Measurements from ENCODE around the gene C19orf25.
"Not testable (repeated sequence)": the region's sequence is repeated elsewhere in the genome, so short reads cannot be mapped to it uniquely, and the experiment has no call there.

Gene C19orf25

GRCh38 chr19:1520203-1520780 is 41.3 kb upstream of the C19orf25 start:
- TF ChIP-seq CTCF (IDR thresholded peaks at IDR 0.05; ENCODE audit: control extremely low read depth, extremely low read depth, low read depth, missing control alignments) = no peak
- no peak for DNase-seq (ENCODE audit: extremely low spot score)
- POLR2A ChIA-PET = no interaction called here
- CTCF ChIA-PET = interaction anchor here (0.8 kb wide), 1 partner anchor 152 kb away, joined by 3 read pairs; no protein-coding TSS in a partner anchor

- DNase-seq (ENCODE audit: extremely low spot score); POLR2A ChIA-PET: not testable (repeated sequence)
- CTCF ChIA-PET = interaction anchor here (0.8 kb wide), 1 partner anchor 153 kb away, joined by 3 read pairs; no protein-coding TSS in a partner anchor
Observed at GRCh38 chr19:1519802-1520201, 40.8 kb upstream of the C19orf25 start.

- POLR2A ChIA-PET = no interaction called here
- CTCF ChIA-PET = no interaction called here
- DNase-seq (ENCODE audit: extremely low spot score) = no peak
Observed at GRCh38 chr19:1518471-1518870, 39.5 kb upstream of the C19orf25 start.

GRCh38 chr19:1516395-1516753 is 37.4 kb upstream of the C19orf25 start:
- TF ChIP-seq CTCF (IDR thresholded peaks at IDR 0.05; ENCODE audit: control extremely low read depth, extremely low read depth, low read depth, missing control alignments) = no peak
- DNase-seq (ENCODE audit: extremely low spot score) = no peak
- CTCF ChIA-PET = no interaction called here
- POLR2A ChIA-PET = no interaction called here

More at GRCh38 chr19:1518471-1518870, 39.5 kb upstream of the C19orf25 start:
- TF ChIP-seq CTCF (IDR thresholded peaks at IDR 0.05; ENCODE audit: control extremely low read depth, extremely low read depth, low read depth, missing control alignments) = no peak

GRCh38 chr19:1514986-1515721 is 36.1 kb upstream of the C19orf25 start:
- CTCF ChIA-PET = interaction anchor here (1.0 to 1.5 kb wide), 3 partner anchors 31 to 252 kb away, joined by 3 to 4 read pairs (median 3); no protein-coding TSS in a partner anchor
- DNase-seq (ENCODE audit: extremely low spot score) = no peak
- POLR2A ChIA-PET = no interaction called here
- no peak for TF ChIP-seq CTCF (IDR thresholded peaks at IDR 0.05; ENCODE audit: control extremely low read depth, extremely low read depth, low read depth, missing control alignments)

- no peak for TF ChIP-seq CTCF (IDR thresholded peaks at IDR 0.05; ENCODE audit: control extremely low read depth, extremely low read depth, low read depth, missing control alignments)
- DNase-seq (ENCODE audit: extremely low spot score) = no peak
- ChIA-PET CTCF (interaction anchor here (1.0 to 1.5 kb wide), 3 partner anchors 32 to 253 kb away, joined by 3 to 4 read pairs (median 3); no protein-coding TSS in a partner anchor), POLR2A (no interaction called here)
Observed at GRCh38 chr19:1514295-1514661, 35.3 kb upstream of the C19orf25 start.

All from GM10248 (cell line).